DMS 273 treated with DMSO at 0.1 percent for 48 hours (cell line): ENCODE data around the gene MMP2.

ENCODE experiments used
- DNase-seq: peaks from one replicate; lab custom pipeline; 2025; lab: John Stamatoyannopoulos, UW

MMP2 gene

GRCh38 chr16:55515111-55515510, 36.1 kb downstream of the MMP2 start:
- no peak for DNase-seq

DNA sequence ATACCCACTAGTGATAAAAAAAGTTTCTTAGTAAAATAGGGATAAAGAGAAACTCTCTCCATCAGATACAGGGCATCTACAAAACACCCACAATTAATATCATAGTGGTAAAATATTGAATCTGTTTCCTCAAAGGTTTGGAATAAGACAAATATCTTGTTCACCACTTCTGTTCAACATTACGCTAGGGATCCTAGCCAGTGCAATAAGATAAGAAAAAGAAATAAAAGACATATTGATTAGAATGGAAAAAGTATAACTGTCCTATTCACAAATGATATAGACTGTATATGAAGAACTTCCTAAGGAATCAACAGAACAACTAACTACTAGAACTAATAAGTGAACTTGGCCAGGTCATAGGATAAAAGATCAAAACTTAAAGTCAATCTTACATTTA, 42.8 kb downstream of the MMP2 start:
- no peak for DNase-seq

- no peak for DNase-seq
Measured at GRCh38 chr16:55526441-55526840, 47.4 kb downstream of the MMP2 start.

- no peak for DNase-seq
Measured at GRCh38 chr16:55527885-55528284, 48.9 kb downstream of the MMP2 start.

DNA sequence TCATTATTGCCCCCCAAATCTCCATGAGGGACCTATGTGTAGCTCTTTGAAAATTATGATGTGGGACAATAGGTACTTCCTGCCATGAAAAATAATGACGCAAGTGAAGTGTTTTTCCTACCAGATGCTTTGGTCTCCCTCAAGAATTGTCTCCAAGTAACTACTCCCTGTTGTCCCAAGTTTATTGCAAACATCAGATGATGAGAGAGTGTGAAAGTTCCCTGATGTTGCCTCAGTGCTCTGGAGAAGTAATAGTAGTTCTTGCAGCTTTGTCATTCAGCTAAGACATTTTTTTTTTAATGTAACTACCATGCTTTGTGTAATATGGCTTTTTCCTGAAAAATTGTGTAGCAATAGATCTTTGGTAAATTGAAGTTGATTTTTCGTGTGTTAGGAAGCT, 50.0 kb downstream of the MMP2 start:
- no peak for DNase-seq

GRCh38 chr16:55530316-55530856, 51.4 kb downstream of the MMP2 start:
- no peak for DNase-seq

DNA sequence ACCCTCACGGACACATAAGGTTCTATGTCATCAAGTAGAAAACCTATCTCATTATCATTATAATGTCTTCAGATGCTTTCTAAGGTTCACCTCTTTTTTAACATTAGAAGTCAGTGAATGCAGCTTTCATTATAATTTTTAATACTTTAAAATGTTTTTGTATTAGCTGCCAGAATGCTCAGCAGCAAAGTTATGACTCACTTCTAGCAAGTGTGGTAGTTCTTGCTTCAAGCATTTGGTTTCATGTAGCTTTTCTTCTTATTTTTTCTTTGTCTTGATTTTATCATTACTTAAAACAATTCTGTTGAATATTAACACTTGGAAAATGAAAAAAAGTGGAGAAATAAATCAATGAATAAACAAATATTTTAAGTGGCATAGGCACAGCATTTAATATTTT, 53.2 kb downstream of the MMP2 start:
- no peak for DNase-seq

DNA sequence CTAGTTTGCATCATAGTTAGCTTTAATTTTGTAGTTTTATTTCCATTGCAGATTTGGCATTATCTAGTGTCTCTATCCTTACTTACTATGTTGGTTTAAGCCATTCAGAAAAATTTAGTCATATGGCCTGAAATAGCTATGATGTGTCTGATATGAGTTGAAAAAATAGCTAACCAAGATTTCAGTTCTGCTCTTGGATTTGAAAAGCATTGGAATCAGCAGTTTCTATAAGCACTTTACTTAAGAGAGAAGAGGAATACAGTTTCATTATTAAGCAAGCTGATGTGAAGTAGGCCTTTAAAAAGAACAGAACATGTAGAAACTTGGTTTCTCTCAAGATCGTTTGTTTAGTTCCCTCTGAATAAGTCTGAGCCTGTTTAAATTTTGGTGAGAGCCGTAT, 55.8 kb downstream of the MMP2 start:
- DNase-seq, result no peak

DNA sequence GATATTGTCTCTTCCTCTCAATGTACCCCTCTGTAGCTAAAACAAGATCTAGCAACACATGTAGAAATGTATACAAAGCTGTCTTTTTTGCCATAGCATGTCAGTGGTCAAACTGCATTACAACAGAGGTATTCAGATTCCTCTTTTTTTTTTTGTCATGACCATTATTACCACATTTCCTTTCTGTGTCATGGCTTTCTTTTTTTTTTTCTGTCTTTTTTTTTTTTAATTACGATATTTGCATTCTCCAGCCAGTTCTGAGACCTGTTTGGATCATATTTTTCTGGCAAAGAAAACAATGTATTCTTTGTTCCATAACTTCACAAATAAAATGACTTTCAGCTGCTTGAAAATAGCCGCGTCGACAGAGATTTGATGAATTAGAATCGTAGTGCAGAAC, 60.1 kb downstream of the MMP2 start:
- no peak for DNase-seq

GRCh38 chr16:55539488-55539887, 60.5 kb downstream of the MMP2 start:
- no peak for DNase-seq

DNA sequence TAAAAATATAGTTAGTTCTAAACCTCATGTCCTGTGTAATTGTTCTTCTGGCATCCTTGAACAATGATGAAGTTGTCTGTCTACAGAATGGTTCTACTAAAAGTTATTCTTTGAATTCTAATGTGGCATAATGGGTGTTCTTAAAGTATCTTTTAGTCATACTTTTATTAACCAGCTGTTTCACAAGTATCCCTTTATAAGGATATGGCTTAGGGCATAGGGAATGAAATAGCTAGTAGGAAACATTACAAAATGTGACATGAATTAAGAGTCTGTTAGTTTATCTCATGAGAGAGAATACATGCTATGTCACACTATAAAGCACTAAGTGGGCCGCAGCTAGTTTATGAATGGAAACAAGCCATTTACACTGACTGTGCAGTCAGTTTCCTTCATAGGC, 61.2 kb downstream of the MMP2 start:
- DNase-seq, result no peak

DNA sequence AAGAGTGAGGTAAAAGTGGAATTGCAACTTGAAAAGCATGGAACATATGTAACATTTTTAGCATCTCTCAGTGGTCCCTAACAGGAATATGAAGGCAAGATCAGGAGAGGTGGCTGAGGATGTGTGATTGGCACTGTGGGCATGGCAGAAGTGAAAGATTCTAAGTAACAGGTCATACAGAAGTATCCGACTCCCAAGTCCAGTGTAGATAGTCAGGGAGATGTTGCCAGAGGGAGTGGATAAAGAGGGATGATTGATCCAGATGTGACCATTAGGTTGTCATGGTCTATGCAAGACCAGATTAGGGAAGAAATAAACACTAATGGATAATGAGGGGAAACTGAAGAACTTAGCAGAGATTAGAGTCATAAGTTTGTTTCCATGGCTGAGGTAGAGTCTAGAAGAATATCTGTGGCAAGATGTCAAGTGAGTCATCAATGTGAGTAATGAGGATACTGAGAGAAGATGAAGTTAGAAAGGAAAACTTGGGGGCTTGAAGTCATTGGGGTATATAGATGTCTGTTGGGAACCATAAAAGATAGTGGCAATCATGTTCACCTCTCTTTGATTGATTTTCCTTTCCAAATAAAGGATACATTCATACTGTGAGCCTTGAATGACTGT, 63.6 kb downstream of the MMP2 start:
- DNase-seq, result no peak

- DNase-seq, result no peak
Measured at GRCh38 chr16:55543472-55543871, 64.5 kb downstream of the MMP2 start.

DNA sequence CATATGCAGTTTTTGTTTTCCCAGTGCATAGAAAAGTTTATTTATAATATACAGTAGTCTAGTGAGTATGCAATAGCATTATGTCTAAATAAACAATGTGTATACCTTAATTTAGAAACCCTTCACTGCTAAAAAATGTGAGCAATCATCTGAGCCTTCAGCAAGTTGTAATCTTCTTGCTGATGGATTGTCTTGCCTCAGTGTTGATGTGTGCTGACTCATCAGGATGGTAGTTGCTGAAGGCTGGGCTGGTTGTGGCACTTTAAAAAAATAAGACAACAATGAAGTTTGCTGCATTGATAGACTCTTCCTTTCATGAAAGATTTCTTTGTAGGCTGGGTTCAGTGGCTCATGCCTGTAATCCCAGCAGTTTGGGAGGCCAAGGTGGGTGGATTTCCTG, 73.6 kb downstream of the MMP2 start:
- no peak for DNase-seq

DNA sequence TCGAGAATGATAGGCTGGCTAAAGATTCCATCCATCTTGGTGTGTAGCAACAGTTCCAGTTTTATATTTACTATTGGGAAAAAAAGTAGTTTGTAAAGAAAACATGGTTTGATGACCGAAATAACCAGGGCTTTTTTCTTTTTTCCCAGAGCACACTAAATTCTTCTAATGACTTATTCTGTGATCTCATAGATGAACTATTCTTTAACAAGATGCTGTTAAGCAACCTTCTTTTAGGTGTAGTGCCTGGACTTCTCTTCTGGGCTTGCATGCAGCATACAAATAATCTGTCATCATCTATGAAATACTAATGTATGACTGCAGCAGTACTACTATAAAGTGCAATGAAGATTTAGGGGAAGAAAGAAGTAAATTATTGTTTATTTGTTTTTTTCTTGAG, 76.4 kb downstream of the MMP2 start:
- DNase-seq, result no peak
